GM19467 (cell line): Measurements from ENCODE around the gene GRIK4.
"Not testable (repeated sequence)": the region's sequence is repeated elsewhere in the genome, so short reads cannot be mapped to it uniquely, and the experiment has no call there.

Experiments used
- ATAC-seq: cut with Tn5 transposase; IDR thresholded peaks from one replicate; pipeline ENCODE4 v1.9.1; 2021; ENCODE audit warnings: mild to moderate bottlenecking, moderate library complexity; ENCODE audit not compliant: unreplicated experiment

GRIK4 gene

GRCh38 chr11:120769906-120770305, 258.4 kb downstream of the GRIK4 start:
- no peak for ATAC-seq

GRCh38 chr11:120771551-120772060, 260.1 kb downstream of the GRIK4 start:
- ATAC-seq: no peak

GRCh38 chr11:120773501-120774031, 262.0 kb downstream of the GRIK4 start:
- ATAC-seq: peak; percentile 76

GRCh38 chr11:120774591-120775386, 263.2 kb downstream of the GRIK4 start:
- no peak for ATAC-seq

GRCh38 chr11:120775986-120776951, 264.7 kb downstream of the GRIK4 start:
- ATAC-seq: no peak

GRCh38 chr11:120778685-120779490, 267.3 kb downstream of the GRIK4 start:
- ATAC-seq: no peak

GRCh38 chr11:120780239-120780638, 268.7 kb downstream of the GRIK4 start:
- no peak for ATAC-seq

GRCh38 chr11:120781486-120782120, 270.1 kb downstream of the GRIK4 start:
- ATAC-seq: no peak

GRCh38 chr11:120784566-120785251, 273.2 kb downstream of the GRIK4 start:
- ATAC-seq: no peak

- no peak for ATAC-seq
These were observed 274.0 kb downstream of the GRIK4 start for GRCh38 chr11:120785576-120785975.

GRCh38 chr11:120786206-120786735, 274.7 kb downstream of the GRIK4 start:
- ATAC-seq: no peak

GRCh38 chr11:120787224-120787623, 275.7 kb downstream of the GRIK4 start:
- not testable (repeated sequence) for ATAC-seq

- ATAC-seq: no peak
These were observed 277.8 kb downstream of the GRIK4 start for GRCh38 chr11:120789391-120789790.

GRCh38 chr11:120792306-120792705, 280.8 kb downstream of the GRIK4 start:
- no peak for ATAC-seq

GRCh38 chr11:120793150-120793549, 281.6 kb downstream of the GRIK4 start:
- ATAC-seq: no peak

- no peak for ATAC-seq
These were observed 282.4 kb downstream of the GRIK4 start for GRCh38 chr11:120793806-120794479.

GRCh38 chr11:120794748-120795147, 283.2 kb downstream of the GRIK4 start:
- no peak for ATAC-seq

- ATAC-seq: no peak
These were observed 283.6 kb downstream of the GRIK4 start for GRCh38 chr11:120795185-120795584.

GRCh38 chr11:120797143-120797542, 285.6 kb downstream of the GRIK4 start:
- no peak for ATAC-seq
